Psoas muscle (tissue), 8 donors: ENCODE results near the gene CDH4. TPM values are rescaled to one million over a fixed set of nuclear protein-coding genes. Genes with fewer than 3 reads are reported as not detected.

ENCODE experiments used
- ATAC-seq, 4 donors: fragments of 200-7000 bp; cut with Tn5 transposase; one replicate each; pipeline ENCODE4 v1.9.1; 2020; ENCODE audit warnings: moderate library complexity in 3 of 4, mild to moderate bottlenecking in 2 of 4
- DNase-seq, 2 donors: peaks; one replicate each; pipeline ENCODE4 v3.0.0-alpha.2; 2020
- H3K27ac ChIP-seq: fragments of 200-600 bp; one replicate; pipeline ENCODE4 v1.8.0; 2022
- H3K27me3 ChIP-seq, 3 donors: fragments of 200-600 bp in 1 of 3; one replicate each; pipeline versions ENCODE4 v1.6.1 to v1.8.0; 2013 to 2022; ENCODE audit warnings: low read length in 2 of 3, mild to moderate bottlenecking in 2 of 3, moderate library complexity in 1 of 3; ENCODE audit not compliant: insufficient read depth in 3 of 3
- H3K36me3 ChIP-seq, 2 donors: fragments of 200-600 bp in 1 of 2; one replicate each; pipeline versions ENCODE4 v1.6.1 to v1.8.0; 2013 to 2022; ENCODE audit warnings: low read depth in 1 of 2, mild to moderate bottlenecking in 1 of 2, moderate library complexity in 1 of 2; ENCODE audit not compliant: insufficient read depth in 1 of 2
- H3K4me1 ChIP-seq: fragments of 200-600 bp; one replicate; pipeline ENCODE4 v1.8.0; 2022
- H3K4me3 ChIP-seq: fragments of 200-600 bp; one replicate; pipeline ENCODE4 v1.8.0; 2022; ENCODE audit warnings: mild to moderate bottlenecking
- H3K9me3 ChIP-seq: fragments of 200-600 bp; one replicate; pipeline ENCODE4 v1.8.0; 2022
- WGBS, 3 donors: extraction: QIAGEN DNeasy Blood & Tissue Kit; methylation state at CpG; one replicate each; pipeline versions ENCODE4 v1.1.6 to v1.1.7; 2013; 5-methylcytosine and 5-hydroxymethylcytosine counted together
- intact Hi-C, 2 donors: fragments of 100-400 bp; cut with DNase I; formaldehyde crosslinking; loops; one replicate each; pipeline versions ENCODE4 v1.11.0 to v1.14.2; 2022
- polyA plus RNA-seq, 3 donors: library from polyadenylated mRNA; stranded (reverse); fragments of 200-250 nt; gene quantifications; one replicate each; pipeline ENCODE4 v1.2.3, GENCODE V29; 2013
- total RNA-seq, 4 donors: library from RNA; stranded (reverse); fragmentation: NEBNext Ultra II Directional in 2 of 4; extraction: Animal tissue kit (Norgen Biotek cat#: 25700) in 2 of 4; gene quantifications; one replicate each; pipeline versions ENCODE4 v1.2.1 to v1.2.4, GENCODE V29; 2021 to 2023
- TF ChIP-seq, protein P1 (sequence below): fragments of 200-600 bp; IDR thresholded peaks from one replicate; pipeline ENCODE4 v1.8.0; 2022; ENCODE audit warnings: antibody characterized with exemption
- donor health status: healthy with polysubstance abuse.
- donor health status: DM: no; HTN: no; CAD: no; lungs with moderate emphysema.
- donor health status: Bipolar disorder and iron deficiency.
- donor health status: healthy.
- donor health status: DM: yes; HTN: yes; CAD: no.
- donor health status: DM: no; HTN: no; CAD: no.
- donor health status: DM: no; HTN: no; CAD: no.
- donor health status: DM: yes; HTN: yes; CAD: no.

The CDH4 gene
- total and polyA plus RNA-seq, 7 donors, result 0.26 to 1.0 (median 0.34) TPM

DNA sequence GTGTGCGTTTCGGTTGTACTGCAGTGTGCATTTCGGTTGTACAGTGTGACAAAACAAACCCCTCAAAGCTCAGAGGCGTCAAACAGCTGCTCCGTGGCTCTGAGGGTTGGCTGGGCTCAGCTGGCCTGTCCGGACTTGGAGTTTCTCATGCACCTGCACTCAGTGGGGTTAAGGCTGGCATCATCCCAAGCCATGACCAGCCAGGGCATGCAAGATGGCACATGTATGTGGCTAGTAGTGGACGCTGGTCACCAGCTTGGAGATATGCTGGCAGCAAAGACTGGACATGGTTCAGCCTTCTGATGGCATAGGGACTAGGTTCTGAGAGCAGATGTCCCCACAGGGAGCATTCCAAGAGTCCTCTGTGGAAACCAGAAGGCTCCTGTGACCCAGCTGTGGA, 187.2 kb downstream of the CDH4 start:
- Histone ChIP-seq H3K27ac (no peak overlapping the region), H3K4me3 (no peak overlapping the region), H3K27me3 (peaks cover 0 to 5% (median 0%) of the 10 kb centered on the region in 3 donors), H3K4me1 (no peaks in the 10 kb centered on the region), H3K9me3 (no peaks in the 10 kb centered on the region), H3K36me3 (no peaks in the 10 kb centered on the region)
- ATAC-seq (no peak), DNase-seq (no peak)
- intact Hi-C loops, result no loop called here
- WGBS, 3 donors, result 45 to 56% (median 47%) methylated on average over 7 of the region's 7 CpGs
- TF ChIP-seq, protein P1, sequence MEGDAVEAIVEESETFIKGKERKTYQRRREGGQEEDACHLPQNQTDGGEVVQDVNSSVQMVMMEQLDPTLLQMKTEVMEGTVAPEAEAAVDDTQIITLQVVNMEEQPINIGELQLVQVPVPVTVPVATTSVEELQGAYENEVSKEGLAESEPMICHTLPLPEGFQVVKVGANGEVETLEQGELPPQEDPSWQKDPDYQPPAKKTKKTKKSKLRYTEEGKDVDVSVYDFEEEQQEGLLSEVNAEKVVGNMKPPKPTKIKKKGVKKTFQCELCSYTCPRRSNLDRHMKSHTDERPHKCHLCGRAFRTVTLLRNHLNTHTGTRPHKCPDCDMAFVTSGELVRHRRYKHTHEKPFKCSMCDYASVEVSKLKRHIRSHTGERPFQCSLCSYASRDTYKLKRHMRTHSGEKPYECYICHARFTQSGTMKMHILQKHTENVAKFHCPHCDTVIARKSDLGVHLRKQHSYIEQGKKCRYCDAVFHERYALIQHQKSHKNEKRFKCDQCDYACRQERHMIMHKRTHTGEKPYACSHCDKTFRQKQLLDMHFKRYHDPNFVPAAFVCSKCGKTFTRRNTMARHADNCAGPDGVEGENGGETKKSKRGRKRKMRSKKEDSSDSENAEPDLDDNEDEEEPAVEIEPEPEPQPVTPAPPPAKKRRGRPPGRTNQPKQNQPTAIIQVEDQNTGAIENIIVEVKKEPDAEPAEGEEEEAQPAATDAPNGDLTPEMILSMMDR, result no peak

DNA sequence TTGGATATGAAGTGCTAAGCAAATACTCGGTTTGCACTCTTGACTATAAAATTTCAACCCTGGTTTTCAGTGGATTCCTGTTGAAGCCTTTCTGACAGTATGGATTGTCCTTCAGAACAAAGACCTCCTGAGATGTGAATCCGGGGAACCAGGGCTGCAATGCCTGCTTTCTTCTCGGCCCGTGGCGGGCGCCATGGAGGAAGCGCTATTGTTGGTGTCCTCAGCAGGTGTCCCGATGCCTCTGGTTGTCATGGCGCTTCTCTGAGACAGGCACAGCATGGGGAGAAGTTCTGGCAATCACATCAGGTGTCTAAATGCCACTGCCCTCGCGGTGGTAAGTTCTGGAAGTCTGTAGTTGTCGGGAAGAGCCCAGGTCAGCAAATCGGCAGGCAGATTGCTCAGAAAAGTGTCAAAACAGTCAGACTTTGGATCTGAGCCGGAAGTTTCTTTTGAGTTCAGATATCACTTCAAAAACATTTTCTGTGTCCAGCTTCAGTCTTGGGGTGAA, 188.5 kb downstream of the CDH4 start:
- H3K9me3 ChIP-seq, result no peaks in the 10 kb centered on the region
- WGBS, 3 donors, result 82 to 86% (median 86%) methylated on average over 14 of the region's 14 CpGs

DNA sequence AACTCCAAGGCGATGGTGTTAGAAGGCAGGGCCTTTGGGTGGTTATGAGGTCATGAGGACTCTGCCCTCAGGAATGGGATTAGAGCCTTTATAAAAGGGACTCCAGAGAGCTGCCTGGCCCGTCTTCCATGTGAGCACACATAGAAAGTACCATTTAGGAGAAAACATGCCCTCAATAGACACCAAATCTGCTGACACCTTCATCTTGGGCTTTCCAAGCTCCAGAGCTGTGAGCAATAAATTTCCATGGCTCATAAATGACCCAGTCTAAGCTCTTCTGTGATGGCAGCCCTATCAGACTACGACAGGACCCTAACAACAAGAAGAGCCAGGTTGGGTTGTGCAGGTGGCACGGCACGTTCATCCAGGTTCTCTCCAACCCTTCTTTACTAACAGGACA, 189.5 kb downstream of the CDH4 start:
- Histone ChIP-seq H3K36me3 (no peaks in the 10 kb centered on the region), H3K9me3 (no peaks in the 10 kb centered on the region), H3K4me1 (no peaks in the 10 kb centered on the region), H3K27ac (no peak overlapping the region), H3K27me3 (peaks cover 0 to 5% (median 0%) of the 10 kb centered on the region in 3 donors), H3K4me3 (no peak overlapping the region)
- ATAC-seq (no peak), DNase-seq (no peak)
- WGBS, 3 donors, result 88 to 95% (median 90%) methylated on average over 5 of the region's 5 CpGs
- intact Hi-C loops, result no loop called here
- TF ChIP-seq, protein P1, result no peak

More for the DNA sequence above, 188.5 kb downstream of the CDH4 start:
- Histone ChIP-seq H3K36me3 (no peaks in the 10 kb centered on the region), H3K27ac (no peak overlapping the region), H3K4me1 (no peaks in the 10 kb centered on the region), H3K4me3 (no peak overlapping the region), H3K27me3 (peaks cover 0 to 5% (median 0%) of the 10 kb centered on the region in 3 donors)
- intact Hi-C loops, result no loop called here
- TF ChIP-seq, protein P1, result no peak
- no peak for ATAC-seq
- DNase-seq, result no peak

DNA sequence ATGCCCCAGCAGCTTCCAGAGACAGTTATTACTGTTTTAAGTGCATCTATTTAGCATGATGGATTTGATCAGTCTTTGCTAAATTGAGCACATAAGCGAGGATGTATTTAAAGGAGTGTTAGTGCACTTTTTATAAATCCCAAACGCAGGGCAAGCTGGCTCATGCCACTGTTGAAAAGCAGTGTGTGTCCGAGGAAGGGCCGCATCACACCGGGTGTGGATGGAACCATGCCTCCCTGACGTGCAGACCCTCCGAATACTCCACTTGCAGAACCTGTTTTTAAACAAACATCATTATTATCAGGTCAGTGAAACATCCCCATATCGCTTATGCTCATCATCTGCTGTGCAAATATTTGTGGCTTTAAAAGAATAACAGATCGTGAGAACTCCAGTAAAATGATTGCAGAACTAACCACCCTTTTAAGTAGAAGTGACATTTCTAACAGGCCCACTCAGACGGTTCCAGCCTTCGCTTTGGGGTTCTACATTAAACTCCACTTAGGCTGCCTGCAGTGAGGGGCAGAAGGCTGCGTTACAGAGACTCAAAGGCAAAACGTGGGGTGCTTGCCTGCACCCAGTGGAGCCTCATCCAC, 190.1 kb downstream of the CDH4 start:
- ATAC-seq, result no peak
- DNase-seq, result no peak
- H3K4me1 ChIP-seq, result no peaks in the 10 kb centered on the region
- no peak overlapping the region for H3K27ac ChIP-seq
- 72 to 77% (median 74%) methylated on average over 13 of the region's 13 CpGs for WGBS, 3 donors
- intact Hi-C loops, result no loop called here
- H3K4me3 ChIP-seq, result no peak overlapping the region
- H3K27me3 ChIP-seq, result peaks cover 0 to 5% (median 0%) of the 10 kb centered on the region in 3 donors
- TF ChIP-seq, protein P1, result no peak
- no peaks in the 10 kb centered on the region for H3K36me3 ChIP-seq
- no peaks in the 10 kb centered on the region for H3K9me3 ChIP-seq

DNA sequence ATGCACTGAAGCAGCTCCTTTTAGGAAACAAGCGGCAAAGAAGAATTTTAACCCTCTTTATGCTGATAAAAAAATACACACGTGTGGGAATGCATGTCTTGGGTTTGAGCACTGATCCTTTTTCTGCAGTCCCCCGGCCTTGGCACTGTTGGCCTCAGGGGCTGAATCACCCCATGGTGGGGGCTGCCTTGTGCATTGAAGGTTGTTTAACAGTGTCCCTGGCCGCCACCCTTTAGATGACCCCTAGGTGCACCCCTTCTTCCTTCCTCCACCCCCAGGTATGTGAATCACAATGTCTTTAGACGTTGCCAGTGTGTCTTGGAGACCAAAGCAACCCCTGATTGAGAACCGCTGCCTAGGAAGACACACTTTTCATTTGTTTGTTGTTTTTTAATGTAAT, 190.7 kb downstream of the CDH4 start:
- ATAC-seq (no peak), DNase-seq (no peak)
- Histone ChIP-seq H3K27me3 (peaks cover 0 to 5% (median 0%) of the 10 kb centered on the region in 3 donors), H3K36me3 (no peaks in the 10 kb centered on the region), H3K27ac (no peak overlapping the region), H3K9me3 (no peaks in the 10 kb centered on the region), H3K4me1 (no peaks in the 10 kb centered on the region), H3K4me3 (no peak overlapping the region)
- intact Hi-C loops, result no loop called here
- TF ChIP-seq, protein P1, result no peak
- WGBS, 3 donors, result 51 to 59% (median 57%) methylated on average over 6 of the region's 6 CpGs
